ENCODE measurements around the gene HDLBP.
"Not testable (repeated sequence)": the region's sequence is repeated elsewhere in the genome, so short reads cannot be mapped to it uniquely, and the experiment has no call there.

The HDLBP gene

DNA sequence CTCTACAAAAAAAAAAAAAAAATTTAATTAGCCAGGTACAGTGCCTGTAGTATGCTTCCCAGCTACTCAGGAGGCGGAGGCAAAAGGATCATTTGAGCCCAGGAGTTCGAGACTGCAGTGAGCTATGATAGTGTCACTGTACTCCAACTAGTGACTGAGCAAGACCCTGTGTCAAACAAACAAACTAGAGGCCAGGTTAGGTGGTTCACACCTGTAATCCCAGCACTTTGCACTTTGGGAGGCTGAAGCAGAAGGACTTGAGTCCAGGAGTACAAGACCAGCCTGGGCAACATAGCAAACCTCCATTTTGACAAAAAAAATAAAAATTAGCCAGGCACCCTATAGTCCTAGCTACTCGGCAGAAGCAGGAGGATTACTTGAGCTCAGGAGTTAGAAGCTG, 13.4 kb downstream of the HDLBP start:
- Histone ChIP-seq H3K4me3 (ENCODE audit: low read length) (no peak overlapping the region), H3K9me3 (replicated peaks; ENCODE audit: low read length) (no peaks in the 10 kb centered on the region), H3K36me3 (ENCODE audit: insufficient read depth, low read length) (peaks cover 6% of the 10 kb centered on the region), H3K4me1 (ENCODE audit: control insufficient read depth, insufficient read depth, low read length) (no peaks in the 10 kb centered on the region), H3K27me3 (ENCODE audit: control insufficient read depth, insufficient read depth, low read length) (no peaks in the 10 kb centered on the region), H3K4me2 (ENCODE audit: low read length) (no peak overlapping the region), H3K9ac (ENCODE audit: low read depth, low read length) (no peak overlapping the region)

DNA sequence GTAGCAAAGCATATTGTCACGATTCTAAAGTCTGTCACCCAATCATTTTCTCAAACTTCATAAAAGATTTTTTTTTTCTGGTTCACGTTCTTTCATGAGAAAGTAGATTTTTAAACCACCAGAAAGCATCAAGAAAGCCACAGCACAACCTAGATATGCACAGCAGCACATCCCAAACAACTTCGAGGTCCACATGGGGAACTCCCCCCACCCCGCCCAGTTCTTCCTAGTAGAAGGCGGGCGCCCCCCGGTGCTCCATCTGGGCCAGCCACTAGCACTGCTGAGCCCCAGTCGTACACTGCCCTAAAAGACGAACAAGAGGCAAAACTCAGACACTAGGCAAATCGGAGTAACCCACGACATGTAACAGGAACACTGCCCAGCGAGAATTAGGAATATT, 15.5 kb downstream of the HDLBP start:
- Histone ChIP-seq H3K27me3 (ENCODE audit: control insufficient read depth, insufficient read depth, low read length) (no peaks in the 10 kb centered on the region), H3K36me3 (ENCODE audit: insufficient read depth, low read length) (peaks cover 9% of the 10 kb centered on the region), H3K9ac (ENCODE audit: low read depth, low read length) (no peak overlapping the region), H3K4me2 (ENCODE audit: low read length) (no peak overlapping the region), H3K4me1 (ENCODE audit: control insufficient read depth, insufficient read depth, low read length) (no peaks in the 10 kb centered on the region), H3K9me3 (replicated peaks; ENCODE audit: low read length) (no peaks in the 10 kb centered on the region), H3K4me3 (ENCODE audit: low read length) (no peak overlapping the region)

DNA sequence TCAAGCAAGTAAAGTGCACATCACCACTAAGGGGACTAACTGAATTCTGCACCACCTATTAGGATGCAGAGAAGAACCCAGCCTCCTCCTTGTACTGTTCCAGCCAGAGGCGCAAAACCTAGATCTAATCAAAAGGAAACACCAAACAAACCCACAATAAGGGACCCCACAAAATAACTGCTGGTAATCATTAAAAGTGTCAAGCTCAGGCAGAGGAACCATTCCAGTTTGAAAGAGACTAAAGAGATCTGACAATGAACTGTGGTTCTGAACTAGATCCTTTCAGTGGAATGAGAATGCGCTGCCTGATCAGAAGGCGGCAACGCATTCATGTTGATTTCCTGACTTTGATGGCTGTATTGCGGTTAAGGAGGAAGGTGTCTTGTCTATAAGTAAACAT, 16.8 kb downstream of the HDLBP start:
- Histone ChIP-seq H3K36me3 (ENCODE audit: insufficient read depth, low read length) (peaks cover 9% of the 10 kb centered on the region), H3K4me1 (ENCODE audit: control insufficient read depth, insufficient read depth, low read length) (no peaks in the 10 kb centered on the region), H3K9ac (ENCODE audit: low read depth, low read length) (no peak overlapping the region), H3K27me3 (ENCODE audit: control insufficient read depth, insufficient read depth, low read length) (no peaks in the 10 kb centered on the region), H3K4me3 (ENCODE audit: low read length) (no peak overlapping the region), H3K4me2 (ENCODE audit: low read length) (no peak overlapping the region), H3K9me3 (replicated peaks; ENCODE audit: low read length) (no peaks in the 10 kb centered on the region)

DNA sequence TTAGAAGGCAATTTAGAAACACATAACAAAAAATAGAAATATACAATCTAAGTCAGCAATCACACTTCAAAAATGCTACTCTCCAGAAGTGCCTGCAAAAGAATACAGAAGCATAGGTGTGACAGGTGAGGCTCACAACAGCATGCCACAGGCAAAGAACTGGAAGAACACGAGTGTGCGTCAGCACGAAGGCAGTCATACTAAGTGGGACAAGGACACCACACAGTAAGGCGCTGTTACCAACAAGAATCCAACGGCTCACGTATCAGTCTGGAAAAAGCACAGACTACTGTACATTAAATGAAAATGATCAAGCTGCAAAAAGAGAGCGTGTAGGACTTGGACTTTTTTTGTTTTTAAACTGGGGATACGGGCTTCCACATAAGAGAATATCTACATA, 18.7 kb downstream of the HDLBP start:
- peaks cover 9% of the 10 kb centered on the region for H3K36me3 ChIP-seq (ENCODE audit: insufficient read depth, low read length)
- H3K4me2 ChIP-seq (ENCODE audit: low read length): no peak overlapping the region
- H3K4me3 ChIP-seq (ENCODE audit: low read length): no peak overlapping the region
- no peak overlapping the region for H3K9ac ChIP-seq (ENCODE audit: low read depth, low read length)
- no peaks in the 10 kb centered on the region for H3K27me3 ChIP-seq (ENCODE audit: control insufficient read depth, insufficient read depth, low read length)
- peaks cover 4% of the 10 kb centered on the region for H3K4me1 ChIP-seq (ENCODE audit: control insufficient read depth, insufficient read depth, low read length)
- no peaks in the 10 kb centered on the region for H3K9me3 ChIP-seq (replicated peaks; ENCODE audit: low read length)

DNA sequence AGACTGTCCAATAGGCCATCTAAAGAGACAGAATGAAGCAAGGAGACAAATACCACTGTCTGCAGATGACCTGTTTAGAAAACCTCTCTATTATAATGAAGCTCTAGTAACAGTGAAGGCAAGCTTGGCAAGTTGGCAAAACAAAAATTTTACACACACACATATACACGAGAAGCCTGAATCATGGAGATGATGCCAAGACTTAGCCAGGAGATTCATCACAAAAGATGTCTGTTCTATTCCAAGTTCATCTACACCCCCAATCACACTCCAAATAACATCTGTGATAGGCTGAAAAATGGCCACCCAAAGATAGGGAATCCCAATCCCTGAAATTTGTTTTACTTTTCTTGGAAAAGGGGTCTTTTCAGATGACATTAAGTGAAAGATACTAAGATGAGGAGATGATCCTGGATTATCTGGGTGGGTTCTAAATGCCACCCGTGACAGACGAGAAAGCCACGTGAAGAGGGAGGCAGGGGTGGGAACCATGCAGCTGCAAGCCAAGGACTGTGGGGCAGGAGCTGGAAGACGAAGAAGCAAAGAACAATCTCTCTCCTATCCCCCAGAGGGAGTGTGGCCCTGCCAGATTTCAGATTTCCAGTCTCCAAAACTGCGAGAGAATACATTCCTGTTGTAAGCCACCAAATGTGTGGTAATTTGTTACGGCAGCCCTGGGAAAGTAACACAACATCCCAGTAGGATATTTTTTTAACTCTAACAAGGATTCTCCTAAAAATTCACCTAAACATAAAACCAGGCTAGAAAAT, 20.0 kb downstream of the HDLBP start:
- Histone ChIP-seq H3K9me3 (replicated peaks; ENCODE audit: low read length) (no peaks in the 10 kb centered on the region), H3K4me2 (ENCODE audit: low read length) (no peak overlapping the region), H3K4me3 (ENCODE audit: low read length) (no peak overlapping the region), H3K4me1 (ENCODE audit: control insufficient read depth, insufficient read depth, low read length) (peaks cover 4% of the 10 kb centered on the region), H3K36me3 (ENCODE audit: insufficient read depth, low read length) (peaks cover 9% of the 10 kb centered on the region), H3K9ac (ENCODE audit: low read depth, low read length) (no peak overlapping the region), H3K27me3 (ENCODE audit: control insufficient read depth, insufficient read depth, low read length) (no peaks in the 10 kb centered on the region)

DNA sequence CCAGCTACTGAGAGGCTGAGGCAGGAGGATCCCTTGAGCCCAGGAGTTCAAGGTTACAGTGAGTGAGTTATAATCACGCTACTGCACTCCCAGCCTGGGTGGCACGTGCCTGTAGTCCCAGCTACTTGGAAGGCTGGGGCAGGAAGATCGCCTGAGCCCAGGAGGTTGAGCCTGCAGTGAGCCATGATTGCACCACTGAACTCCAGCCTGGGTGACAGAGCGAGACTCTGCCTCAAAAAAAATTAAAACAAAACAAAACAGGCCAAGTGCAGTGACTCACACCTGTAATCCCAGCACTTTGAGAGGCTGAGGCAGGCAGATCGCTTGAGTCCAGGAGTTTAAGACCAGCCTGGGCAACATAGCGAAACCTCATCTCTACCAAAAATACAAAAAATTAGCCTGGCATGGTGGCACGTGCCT, 22.1 kb downstream of the HDLBP start:
- H3K9me3 ChIP-seq (replicated peaks; ENCODE audit: low read length); H3K36me3 ChIP-seq (ENCODE audit: insufficient read depth, low read length); H3K4me3 ChIP-seq (ENCODE audit: low read length); H3K4me1 ChIP-seq (ENCODE audit: control insufficient read depth, insufficient read depth, low read length); H3K27me3 ChIP-seq (ENCODE audit: control insufficient read depth, insufficient read depth, low read length); H3K9ac ChIP-seq (ENCODE audit: low read depth, low read length); H3K4me2 ChIP-seq (ENCODE audit: low read length): not testable (repeated sequence)

DNA sequence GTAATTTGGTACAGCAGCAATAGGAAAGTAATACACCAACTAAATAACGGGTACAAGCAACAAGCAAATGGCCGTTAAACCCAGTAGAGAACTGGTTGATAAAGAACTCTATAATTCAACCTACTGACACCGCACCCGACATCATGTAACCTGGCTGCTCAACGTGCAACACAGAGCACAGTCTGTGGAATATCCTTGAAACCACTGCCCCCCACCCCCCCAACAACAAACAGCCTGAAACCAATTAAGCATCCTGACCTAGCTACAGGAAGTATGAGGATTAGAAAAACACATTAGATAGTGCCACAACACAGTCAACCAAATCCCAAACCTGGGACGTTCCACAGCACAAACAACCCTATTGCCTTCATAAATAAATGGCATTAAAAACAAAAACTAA, 23.5 kb downstream of the HDLBP start:
- Histone ChIP-seq H3K36me3 (ENCODE audit: insufficient read depth, low read length) (peaks cover 3% of the 10 kb centered on the region), H3K27me3 (ENCODE audit: control insufficient read depth, insufficient read depth, low read length) (no peaks in the 10 kb centered on the region), H3K4me2 (ENCODE audit: low read length) (no peak overlapping the region), H3K4me1 (ENCODE audit: control insufficient read depth, insufficient read depth, low read length) (peaks cover 4% of the 10 kb centered on the region), H3K4me3 (ENCODE audit: low read length) (no peak overlapping the region), H3K9me3 (replicated peaks; ENCODE audit: low read length) (no peaks in the 10 kb centered on the region), H3K9ac (ENCODE audit: low read depth, low read length) (no peak overlapping the region)

DNA sequence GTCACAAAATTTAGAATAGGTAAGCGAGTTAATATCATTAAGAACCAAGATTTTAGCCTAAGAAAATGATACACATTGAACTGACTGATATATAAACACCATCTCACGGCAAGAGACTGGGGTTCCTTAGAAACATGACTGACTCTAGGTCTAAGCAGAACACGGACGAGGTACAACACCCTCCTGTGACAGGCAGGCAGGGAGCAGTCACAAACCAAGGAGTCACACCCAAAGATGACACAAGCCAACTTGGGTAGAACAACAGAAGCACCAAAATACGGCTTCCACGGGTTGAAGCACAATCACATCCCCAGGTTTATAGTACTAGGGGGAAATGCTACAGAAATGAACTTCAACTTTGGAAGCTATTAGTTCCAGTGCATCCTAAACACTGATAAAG, 24.3 kb downstream of the HDLBP start:
- H3K4me3 ChIP-seq (ENCODE audit: low read length): no peak overlapping the region
- no peak overlapping the region for H3K4me2 ChIP-seq (ENCODE audit: low read length)
- peaks cover 4% of the 10 kb centered on the region for H3K4me1 ChIP-seq (ENCODE audit: control insufficient read depth, insufficient read depth, low read length)
- H3K9ac ChIP-seq (ENCODE audit: low read depth, low read length): no peak overlapping the region
- H3K36me3 ChIP-seq (ENCODE audit: insufficient read depth, low read length): no peaks in the 10 kb centered on the region
- H3K9me3 ChIP-seq (replicated peaks; ENCODE audit: low read length): no peaks in the 10 kb centered on the region
- no peaks in the 10 kb centered on the region for H3K27me3 ChIP-seq (ENCODE audit: control insufficient read depth, insufficient read depth, low read length)

DNA sequence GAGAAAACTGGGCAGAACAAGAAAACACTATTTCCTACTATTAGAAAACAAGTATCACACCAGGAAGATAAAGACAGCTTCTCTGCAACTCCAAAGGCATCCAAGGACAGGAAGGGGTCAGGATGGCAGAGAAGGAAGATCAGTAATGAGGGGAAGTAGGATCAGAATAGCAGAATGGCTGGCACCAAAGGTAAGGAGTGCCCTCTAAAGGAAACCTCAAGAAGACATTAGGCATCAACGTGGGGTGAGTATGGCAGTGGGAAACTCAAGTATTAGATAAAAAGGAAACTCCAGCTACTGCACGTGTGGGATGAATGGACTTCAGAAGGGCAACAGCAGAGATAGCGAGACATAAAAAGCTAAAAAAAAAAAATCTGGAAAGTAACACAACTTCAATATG, 25.9 kb downstream of the HDLBP start:
- Histone ChIP-seq H3K27me3 (ENCODE audit: control insufficient read depth, insufficient read depth, low read length) (no peaks in the 10 kb centered on the region), H3K36me3 (ENCODE audit: insufficient read depth, low read length) (no peaks in the 10 kb centered on the region), H3K9me3 (replicated peaks; ENCODE audit: low read length) (no peaks in the 10 kb centered on the region), H3K4me3 (ENCODE audit: low read length) (no peak overlapping the region), H3K9ac (ENCODE audit: low read depth, low read length) (no peak overlapping the region), H3K4me1 (ENCODE audit: control insufficient read depth, insufficient read depth, low read length) (peaks cover 4% of the 10 kb centered on the region), H3K4me2 (ENCODE audit: low read length) (no peak overlapping the region)

DNA sequence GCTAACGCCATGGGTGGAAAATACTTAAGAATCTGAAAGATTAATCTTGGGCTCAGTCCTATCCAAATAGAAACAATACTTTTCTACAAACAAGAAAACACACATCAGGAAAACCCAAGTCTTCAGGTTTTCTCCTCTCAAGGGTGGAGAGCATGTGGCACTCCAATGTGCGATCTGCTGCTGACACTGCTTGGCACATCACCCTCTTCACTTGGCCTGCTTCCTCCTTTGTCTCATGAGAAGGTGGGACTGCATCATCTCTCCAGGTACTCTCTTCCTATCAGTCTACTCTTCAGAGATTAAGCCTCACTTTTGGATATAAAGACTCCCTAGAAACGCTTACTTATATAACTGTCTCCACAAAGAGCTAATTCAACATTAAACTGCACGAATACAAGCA, 26.4 kb downstream of the HDLBP start:
- Histone ChIP-seq H3K4me1 (ENCODE audit: control insufficient read depth, insufficient read depth, low read length) (peaks cover 4% of the 10 kb centered on the region), H3K36me3 (ENCODE audit: insufficient read depth, low read length) (no peaks in the 10 kb centered on the region), H3K9ac (ENCODE audit: low read depth, low read length) (no peak overlapping the region), H3K27me3 (ENCODE audit: control insufficient read depth, insufficient read depth, low read length) (no peaks in the 10 kb centered on the region), H3K9me3 (replicated peaks; ENCODE audit: low read length) (no peaks in the 10 kb centered on the region), H3K4me2 (ENCODE audit: low read length) (no peak overlapping the region), H3K4me3 (ENCODE audit: low read length) (no peak overlapping the region)

DNA sequence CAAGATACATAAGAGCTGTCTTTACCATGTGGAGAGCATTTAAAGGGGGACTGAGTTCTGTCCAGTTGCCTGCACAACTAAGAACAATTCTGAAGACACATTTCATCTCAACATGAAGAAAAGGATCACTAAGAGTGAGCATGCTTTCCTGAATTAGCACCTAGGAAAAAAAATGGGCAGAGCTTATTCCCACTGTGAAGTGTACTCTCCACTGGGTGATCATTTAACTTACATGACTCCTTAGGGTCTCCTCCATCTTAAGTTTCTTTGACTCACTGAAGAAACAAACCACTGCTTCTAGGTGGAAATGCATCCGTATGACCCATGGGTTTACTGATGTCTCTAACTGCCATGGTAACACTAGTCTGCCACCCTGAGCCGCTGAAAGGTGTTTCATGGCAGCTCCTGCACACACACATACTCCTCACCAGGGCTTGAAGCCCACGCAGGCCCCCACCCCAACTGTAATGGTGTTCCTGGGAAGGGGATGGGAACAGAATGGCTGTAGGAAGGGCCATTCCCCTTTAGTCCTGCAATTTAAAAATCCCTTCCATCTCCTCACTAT, 27.1 kb downstream of the HDLBP start:
- Histone ChIP-seq H3K9me3 (replicated peaks; ENCODE audit: low read length) (no peaks in the 10 kb centered on the region), H3K36me3 (ENCODE audit: insufficient read depth, low read length) (no peaks in the 10 kb centered on the region), H3K9ac (ENCODE audit: low read depth, low read length) (no peak overlapping the region), H3K27me3 (ENCODE audit: control insufficient read depth, insufficient read depth, low read length) (no peaks in the 10 kb centered on the region), H3K4me1 (ENCODE audit: control insufficient read depth, insufficient read depth, low read length) (peaks cover 3% of the 10 kb centered on the region), H3K4me2 (ENCODE audit: low read length) (no peak overlapping the region), H3K4me3 (ENCODE audit: low read length) (no peak overlapping the region)

Data from skeletal muscle satellite cell (primary cell).